ENCODE measurements around the gene ZNF92. TPM values are rescaled to one million over a fixed set of nuclear protein-coding genes. Genes with fewer than 3 reads are reported as not detected.
"Not testable (repeated sequence)": the region's sequence is repeated elsewhere in the genome, so short reads cannot be mapped to it uniquely, and the experiment has no call there.

Gene ZNF92
- polyA plus RNA-seq (ENCODE audit: insufficient read length), result 26.5 TPM
- long read RNA-seq, donor 1, transcript ZNF92-201 (4 exons, 3,210 nt), result major isoform, 10 of 14 reads
- long read RNA-seq, donor 1, partial matches to known transcripts, result 0 of 14 reads
- long read RNA-seq, donor 1, other reads (novel, unspliced or antisense), result 0 of 14 reads
- long read RNA-seq, donor 2, transcript ZNF92-201 (4 exons, 3,210 nt), result major isoform, 6 of 8 reads
- long read RNA-seq, donor 2, partial matches to known transcripts, result 0 of 8 reads
- long read RNA-seq, donor 2, other reads (novel, unspliced or antisense), result 0 of 8 reads
- long read RNA-seq, donor 3, transcript ZNF92-201 (4 exons, 3,210 nt), result major isoform, 6 of 9 reads
- long read RNA-seq, donor 3, partial matches to known transcripts, result 0 of 9 reads
- long read RNA-seq, donor 3, other reads (novel, unspliced or antisense), result 0 of 9 reads
- long read RNA-seq, donor 4, partial matches to known transcripts, result 0 of 4 reads
- long read RNA-seq, donor 4, other reads (novel, unspliced or antisense), result 0 of 4 reads
- long read RNA-seq, donor 5, transcript ZNF92-201 (4 exons, 3,210 nt), result major isoform, 7 of 9 reads
- long read RNA-seq, donor 5, partial matches to known transcripts, result 0 of 9 reads
- long read RNA-seq, donor 5, other reads (novel, unspliced or antisense), result 0 of 9 reads
- long read RNA-seq, donor 6, partial matches to known transcripts, result 0 of 4 reads
- long read RNA-seq, donor 6, other reads (novel, unspliced or antisense), result 0 of 4 reads
- long read RNA-seq, donor 7, transcript ZNF92-201 (4 exons, 3,210 nt), result major isoform, 9 of 13 reads
- long read RNA-seq, donor 7, partial matches to known transcripts, result 0 of 13 reads
- long read RNA-seq, donor 7, other reads (novel, unspliced or antisense), result 0 of 13 reads
- long read RNA-seq, donor 8, partial matches to known transcripts, result 0 of 6 reads
- long read RNA-seq, donor 8, other reads (novel, unspliced or antisense), result 0 of 6 reads

GRCh38 chr7:65373608-65374351 is at the start of gene ZNF92:
Gene ZNF92 (plus strand): TSS chr7:65373855. CDS start chr7:65373998, 143 bp downstream.
- DNase-seq, result peak; percentile 98

GRCh38 chr7:65325793-65326432 is 47.7 kb upstream of the ZNF92 start:
- DNase-seq, result no peak

GRCh38 chr7:65338346-65338745 is 35.3 kb upstream of the ZNF92 start:
- no peak for DNase-seq

- DNase-seq, result no peak
Observed at GRCh38 chr7:65339257-65339656, 34.4 kb upstream of the ZNF92 start.

GRCh38 chr7:65342723-65343629 is 30.7 kb upstream of the ZNF92 start:
- DNase-seq, result no peak

GRCh38 chr7:65344541-65344940 is 29.1 kb upstream of the ZNF92 start:
- DNase-seq, result not testable (repeated sequence)

- DNase-seq, result no peak
Observed at GRCh38 chr7:65354263-65354662, 19.4 kb upstream of the ZNF92 start.

- no peak for DNase-seq
Observed at GRCh38 chr7:65369843-65370242, 3.8 kb upstream of the ZNF92 start.

GRCh38 chr7:65371468-65371867 is 2.2 kb upstream of the ZNF92 start:
- DNase-seq, result no peak

- DNase-seq, result no peak
Observed at GRCh38 chr7:65379318-65379717, 5.7 kb downstream of the ZNF92 start.

- DNase-seq, result no peak
Observed at GRCh38 chr7:65381742-65382141, 8.1 kb downstream of the ZNF92 start.

- DNase-seq, result no peak
Observed at GRCh38 chr7:65382452-65382851, 8.8 kb downstream of the ZNF92 start.

- no peak for DNase-seq
Observed at GRCh38 chr7:65387891-65388290, 14.2 kb downstream of the ZNF92 start.

- no peak for DNase-seq
Observed at GRCh38 chr7:65390588-65390987, 16.9 kb downstream of the ZNF92 start.

- no peak for DNase-seq
Observed at GRCh38 chr7:65397730-65398142, 24.1 kb downstream of the ZNF92 start.

GRCh38 chr7:65398671-65399070 is 25.0 kb downstream of the ZNF92 start:
- not testable (repeated sequence) for DNase-seq

GRCh38 chr7:65399101-65399500 is 25.4 kb downstream of the ZNF92 start:
- DNase-seq, result not testable (repeated sequence)

GRCh38 chr7:65404020-65404419 is 30.4 kb downstream of the ZNF92 start:
- no peak for DNase-seq

- DNase-seq, result not testable (repeated sequence)
Observed at GRCh38 chr7:65406706-65407105, 33.1 kb downstream of the ZNF92 start.

- no peak for DNase-seq
Observed at GRCh38 chr7:65409363-65409762, 35.7 kb downstream of the ZNF92 start.
